HG02571 (cell line): ENCODE data around the gene SH3YL1.
"Not testable (repeated sequence)": the region's sequence is repeated elsewhere in the genome, so short reads cannot be mapped to it uniquely, and the experiment has no call there.

Source experiments
- ATAC-seq: cut with Tn5 transposase; IDR thresholded peaks from one replicate; pipeline ENCODE4 v1.9.1; 2021; ENCODE audit warnings: mild to moderate bottlenecking, moderate library complexity; ENCODE audit not compliant: unreplicated experiment

SH3YL1 gene

GRCh38 chr2:185221-185620, 78.6 kb downstream of the SH3YL1 start:
- no peak for ATAC-seq

- no peak for ATAC-seq
Measured at GRCh38 chr2:184695-185094, 79.1 kb downstream of the SH3YL1 start.

GRCh38 chr2:182509-183122, 81.2 kb downstream of the SH3YL1 start:
- no peak for ATAC-seq

- ATAC-seq = no peak
Measured at GRCh38 chr2:180311-180710, 83.5 kb downstream of the SH3YL1 start.

- no peak for ATAC-seq
Measured at GRCh38 chr2:179886-180285, 83.9 kb downstream of the SH3YL1 start.

GRCh38 chr2:177733-178132, 86.1 kb downstream of the SH3YL1 start:
- no peak for ATAC-seq

GRCh38 chr2:176917-177316, 86.9 kb downstream of the SH3YL1 start:
- ATAC-seq = no peak

GRCh38 chr2:175880-176820, 87.7 kb downstream of the SH3YL1 start:
- no peak for ATAC-seq

GRCh38 chr2:175161-175786, 88.6 kb downstream of the SH3YL1 start:
- ATAC-seq = no peak

- ATAC-seq = not testable (repeated sequence)
Measured at GRCh38 chr2:172120-172519, 91.7 kb downstream of the SH3YL1 start.

GRCh38 chr2:169741-170140, 94.1 kb downstream of the SH3YL1 start:
- no peak for ATAC-seq
